ENCODE measurements around the gene ERC1.
"Not testable (repeated sequence)": the region's sequence is repeated elsewhere in the genome, so short reads cannot be mapped to it uniquely, and the experiment has no call there.

Gene ERC1

DNA sequence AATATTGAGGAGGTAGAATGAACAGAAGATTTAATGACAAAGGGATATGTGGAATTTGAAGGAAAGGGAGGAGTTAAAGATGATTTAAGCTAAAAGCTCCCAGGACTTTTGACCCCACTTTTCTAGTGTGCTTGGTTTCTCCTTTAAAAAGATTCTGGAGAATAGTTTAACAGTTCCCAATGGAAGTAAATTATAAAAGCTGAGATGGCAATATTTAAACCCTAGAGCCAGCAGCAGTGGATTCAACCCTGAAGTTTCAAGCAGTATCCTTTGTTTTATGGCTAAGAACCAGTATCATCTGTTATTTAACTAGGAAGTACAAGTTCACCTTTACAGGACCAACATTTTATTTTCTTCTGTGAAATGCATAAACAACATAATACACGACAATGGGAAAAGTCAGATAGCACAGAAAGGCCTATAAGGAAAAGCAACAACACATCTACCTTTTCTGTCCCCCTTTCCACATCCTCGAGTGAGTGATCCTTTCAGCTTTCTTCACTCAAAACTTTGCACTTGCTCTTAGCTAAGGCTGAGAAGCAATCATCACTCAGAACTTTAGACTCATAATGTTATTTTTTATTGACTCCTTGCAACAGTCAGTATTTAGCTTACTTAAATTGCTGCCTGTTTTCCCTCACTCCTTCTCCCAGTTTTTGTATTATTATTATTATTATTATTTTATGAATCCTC, 338.9 kb downstream of the ERC1 start:
- DNase-seq, result no peak

- no peak for DNase-seq
Observed at GRCh38 chr12:1330477-1330827, 339.4 kb downstream of the ERC1 start.

- DNase-seq, result no peak
Observed at GRCh38 chr12:1332327-1332726, 341.3 kb downstream of the ERC1 start.

DNA sequence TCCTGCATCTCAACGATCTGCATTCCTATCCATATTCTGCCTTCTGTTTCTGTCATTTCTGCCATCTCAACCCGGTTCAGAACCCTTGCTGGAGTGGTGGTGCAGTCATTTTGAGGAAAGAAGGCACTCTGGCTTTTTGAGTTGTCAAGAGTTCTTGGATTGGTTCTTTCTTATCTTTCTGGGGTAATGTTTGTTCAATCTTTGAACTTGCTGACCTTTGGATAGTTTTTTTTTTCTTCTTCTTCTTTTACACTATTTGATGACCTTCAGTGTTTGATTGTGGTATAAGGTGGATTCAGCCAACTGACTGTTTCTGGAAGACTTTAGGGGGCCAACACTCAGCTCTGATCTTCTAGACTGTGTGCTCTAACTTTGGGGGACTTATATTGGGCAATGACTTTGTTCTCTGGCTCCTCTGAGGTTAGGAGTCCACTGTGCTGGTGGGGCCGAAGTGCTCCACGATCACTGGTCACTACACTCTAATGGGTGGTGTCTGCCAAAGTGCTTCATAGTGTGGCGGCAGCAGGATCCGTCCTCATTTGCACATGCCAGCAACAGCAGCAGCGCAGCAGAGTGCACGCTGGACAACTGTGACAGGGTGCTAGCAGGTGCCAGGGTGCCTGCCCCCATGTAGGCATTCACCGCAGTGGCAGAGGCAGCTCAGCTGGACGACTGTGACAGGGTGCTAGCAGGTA, 347.6 kb downstream of the ERC1 start:
- no peak for DNase-seq

- not testable (repeated sequence) for DNase-seq
Observed at GRCh38 chr12:1339178-1339541, 348.1 kb downstream of the ERC1 start.

GRCh38 chr12:1339618-1340319, 348.7 kb downstream of the ERC1 start:
- no peak for DNase-seq

- DNase-seq, result not testable (repeated sequence)
Observed at GRCh38 chr12:1341270-1341669, 350.2 kb downstream of the ERC1 start.

GRCh38 chr12:1343422-1343821, 352.4 kb downstream of the ERC1 start:
- no peak for DNase-seq

GRCh38 chr12:1344245-1344644, 353.2 kb downstream of the ERC1 start:
- no peak for DNase-seq

DNA sequence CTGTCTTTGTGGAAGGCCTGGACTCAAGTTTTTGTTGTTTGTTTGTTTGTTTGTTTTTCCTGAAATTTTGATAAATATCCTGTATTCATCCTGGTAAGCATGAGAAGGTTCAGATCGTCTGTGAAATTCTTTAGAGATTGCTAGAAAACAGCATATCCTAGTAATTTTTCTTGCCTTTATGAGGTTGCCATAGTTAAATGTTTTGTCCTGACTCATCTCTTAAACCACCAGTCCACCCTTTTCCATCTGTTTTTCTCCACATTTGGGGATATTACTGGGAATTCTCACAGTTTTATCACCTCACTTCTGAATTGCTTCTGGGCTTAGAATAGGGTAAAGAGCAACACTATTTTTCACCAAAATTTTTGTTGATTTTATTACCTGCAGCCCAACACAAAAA, 355.1 kb downstream of the ERC1 start:
- DNase-seq, result no peak

DNA sequence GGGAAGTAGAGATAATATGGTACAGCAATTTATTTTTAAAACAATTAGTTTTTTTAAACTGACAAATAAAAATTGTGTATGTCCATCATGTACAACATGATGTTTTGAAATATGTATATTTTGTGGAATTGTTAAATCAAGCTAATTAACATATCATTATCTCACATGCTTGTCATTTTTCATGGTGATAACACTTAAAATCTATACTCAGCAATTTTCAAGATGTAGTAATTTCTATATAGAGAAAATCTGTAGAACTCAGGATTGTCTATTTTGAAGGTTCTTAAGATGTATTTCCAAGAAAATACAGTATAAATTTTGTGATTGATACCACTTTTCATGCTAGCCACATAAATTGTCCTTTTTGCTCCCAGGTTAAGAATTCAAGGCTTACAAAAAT, 356.3 kb downstream of the ERC1 start:
- no peak for DNase-seq

GRCh38 chr12:1348606-1349005, 357.6 kb downstream of the ERC1 start:
- DNase-seq, result no peak

GRCh38 chr12:1350055-1350933, 359.3 kb downstream of the ERC1 start:
- no peak for DNase-seq

DNA sequence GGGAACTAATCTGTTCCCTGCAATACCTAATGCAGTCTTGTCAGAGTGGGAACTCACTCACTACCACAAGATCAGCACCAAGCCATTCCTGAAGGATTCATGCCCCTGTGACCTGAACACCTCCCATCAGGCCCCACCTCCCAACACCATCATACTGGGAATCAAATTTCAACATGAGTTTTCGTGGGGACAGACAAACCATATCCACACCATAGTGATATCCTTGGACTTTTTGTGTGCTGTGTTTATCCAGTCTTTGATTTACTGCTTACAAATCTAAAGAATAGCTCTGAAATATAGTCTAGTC, 359.9 kb downstream of the ERC1 start:
- DNase-seq, result no peak

- DNase-seq, result no peak
Observed at GRCh38 chr12:1351926-1352325, 360.9 kb downstream of the ERC1 start.

DNA sequence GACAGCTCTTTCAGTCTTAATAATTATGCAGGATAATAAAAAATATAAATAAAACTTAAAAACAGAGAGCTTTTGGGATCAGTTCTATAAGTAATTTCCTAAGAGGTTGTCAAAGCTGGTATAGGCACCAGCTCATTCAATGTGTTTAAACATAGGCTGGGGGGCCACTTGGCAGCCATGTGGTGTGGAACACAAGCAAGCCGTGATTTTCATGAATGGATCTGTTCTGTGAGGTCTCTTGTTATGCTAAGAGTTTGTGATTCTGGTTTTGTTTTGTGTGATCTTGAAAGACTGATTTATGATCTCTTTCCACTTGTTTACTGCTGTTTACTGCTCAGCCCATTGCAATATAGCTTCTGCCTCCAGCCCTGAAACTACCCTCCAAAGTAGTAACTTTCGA, 362.4 kb downstream of the ERC1 start:
- DNase-seq, result no peak

DNA sequence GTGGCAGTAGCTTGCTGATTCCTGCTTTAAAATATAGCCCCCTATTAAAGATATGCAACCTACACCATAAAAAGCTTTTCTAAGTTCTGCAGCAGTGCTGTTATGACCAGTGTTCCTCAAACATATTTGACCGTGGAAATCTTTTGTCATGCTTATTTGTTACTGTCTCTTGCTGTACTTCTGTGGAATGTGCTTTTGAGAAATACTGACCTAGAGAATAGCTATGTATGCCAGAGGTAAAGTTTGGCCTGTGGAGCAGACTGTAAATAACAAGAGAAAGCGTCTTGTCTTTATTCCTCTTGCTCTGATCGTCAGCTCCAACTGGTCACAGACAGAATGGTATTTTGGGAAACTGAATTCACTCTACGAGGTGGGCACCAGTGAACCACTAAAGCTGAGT, 364.4 kb downstream of the ERC1 start:
- no peak for DNase-seq

GRCh38 chr12:1355871-1356270, 364.8 kb downstream of the ERC1 start:
- DNase-seq, result not testable (repeated sequence)

- no peak for DNase-seq
Observed at GRCh38 chr12:1356285-1356684, 365.3 kb downstream of the ERC1 start.

- DNase-seq, result no peak
Observed at GRCh38 chr12:1357171-1357570, 366.1 kb downstream of the ERC1 start.

- no peak for DNase-seq
Observed at GRCh38 chr12:1357711-1358110, 366.7 kb downstream of the ERC1 start.

DNA sequence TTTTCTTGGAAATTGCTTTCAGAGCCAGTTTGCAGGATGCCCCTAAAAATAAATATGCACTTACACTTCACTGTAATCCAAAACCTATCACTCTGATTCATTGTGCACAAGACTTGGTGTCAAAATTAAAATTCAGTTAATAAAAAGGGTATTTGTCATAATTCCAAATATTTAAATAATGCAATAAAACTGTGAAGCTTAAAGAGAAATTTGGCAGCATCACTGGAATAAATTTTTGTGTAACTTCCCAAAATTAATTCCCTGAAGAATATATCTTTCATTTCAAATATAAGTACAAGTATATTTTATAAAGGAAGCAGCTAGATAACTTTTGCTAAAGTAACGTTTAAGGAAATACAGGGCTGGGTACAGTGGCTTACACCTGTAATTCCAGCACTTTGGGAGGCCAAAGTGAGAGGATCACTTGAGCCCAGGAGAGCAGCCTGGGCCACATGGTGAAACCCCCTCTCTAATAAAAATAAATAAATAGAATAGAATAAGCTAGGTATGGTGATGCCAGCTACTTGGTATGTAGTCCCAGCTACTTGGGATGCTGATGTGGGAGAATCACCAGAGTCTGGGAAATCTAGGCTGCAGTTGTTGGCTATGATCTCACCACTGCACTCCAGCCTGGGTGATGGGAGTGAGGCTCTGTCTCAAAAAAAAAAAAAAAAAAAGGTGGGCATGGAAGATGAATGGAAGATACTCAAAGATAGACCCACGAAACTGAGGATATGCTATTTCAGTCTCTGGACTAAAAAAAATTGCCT, 369.6 kb downstream of the ERC1 start:
- no peak for DNase-seq

Data from activated CD4-positive, alpha-beta T cell treated with anti-CD3 and anti-CD28 coated beads for 4 hours (primary cell).